Tibial artery (tissue), 4 donors: ENCODE results near the gene HNMT.

ENCODE experiments used
- DNase-seq, 2 donors: peaks; one replicate each; pipeline ENCODE4 v3.0.0-alpha.2; 2019
- H3K27ac ChIP-seq, 2 donors: fragments of 200-600 bp; sonication (generic) in 1 of 2; 1 replicate in 1 of 2; 2 replicates in 1 of 2; pipeline ENCODE4 v1.5.1; 2018 to 2019; ENCODE audit warnings: mild to moderate bottlenecking in 1 of 2
- H3K27me3 ChIP-seq, 2 donors: fragments of 200-600 bp; sonication (generic) in 1 of 2; one replicate each; pipeline versions ENCODE4 v1.5.1 to v1.6.0; 2016 to 2019
- H3K36me3 ChIP-seq, 3 donors: fragments of 200-600 bp; sonication (generic) in 2 of 3; one replicate each; pipeline ENCODE4 v1.5.1; 2016 to 2019; ENCODE audit warnings: mild to moderate bottlenecking in 2 of 3
- H3K4me1 ChIP-seq, 4 donors: fragments of 200-600 bp; sonication (generic) in 2 of 4; 1 replicate in 3 of 4; 2 replicates in 1 of 4; pipeline ENCODE4 v1.5.1; 2016 to 2019
- H3K4me3 ChIP-seq, 2 donors: fragments of 200-600 bp; sonication (generic) in 1 of 2; 1 replicate in 1 of 2; 2 replicates in 1 of 2; pipeline ENCODE4 v1.5.1; 2018 to 2019; ENCODE audit warnings: mild to moderate bottlenecking in 2 of 2
- H3K9me3 ChIP-seq, 3 donors: fragments of 200-600 bp; sonication (generic) in 1 of 3; one replicate each; pipeline ENCODE4 v1.5.1; 2016 to 2019
- CTCF ChIP-seq, 2 experiments: fragments of 200-600 bp in 1 of 2; fragments of 450-650 bp in 1 of 2; IDR thresholded peaks; one replicate each; pipeline ENCODE4 v1.5.1; 2017 to 2019; ENCODE audit warnings: antibody characterized with exemption in 2 of 2, mild to moderate bottlenecking in 1 of 2, moderate library complexity in 1 of 2
- intact Hi-C: fragments of 100-400 bp; cut with DNase I; formaldehyde crosslinking; loops from one replicate; pipeline ENCODE4 v1.15.0; 2023; ENCODE audit warnings: low total_unique reads

The HNMT gene

GRCh38 chr2:137942833-137943677 lies 21.2 kb upstream of the HNMT start:
- no peak overlapping the region for H3K4me3 ChIP-seq
- H3K36me3 ChIP-seq = no peaks in the 10 kb centered on the region
- no peak for DNase-seq
- no peaks in the 10 kb centered on the region for H3K9me3 ChIP-seq
- no peaks in the 10 kb centered on the region for H3K27me3 ChIP-seq
- peaks cover 0 to 15% (median 6%) of the 10 kb centered on the region in 4 donors for H3K4me1 ChIP-seq
- intact Hi-C loops = no loop called here
- TF ChIP-seq CTCF (IDR thresholded peaks at IDR 0.05) = no peak
- H3K27ac ChIP-seq = no peak overlapping the region

GRCh38 chr2:137943678-137944347 lies 20.5 kb upstream of the HNMT start:
- H3K4me1 ChIP-seq = peaks cover 0 to 15% (median 6%) of the 10 kb centered on the region in 4 donors
- no peak overlapping the region for H3K4me3 ChIP-seq
- H3K27me3 ChIP-seq = no peaks in the 10 kb centered on the region
- no peak for DNase-seq
- no peak overlapping the region for H3K27ac ChIP-seq
- H3K36me3 ChIP-seq = no peaks in the 10 kb centered on the region
- TF ChIP-seq CTCF (IDR thresholded peaks at IDR 0.05) = no peak
- intact Hi-C loops = no loop called here
- H3K9me3 ChIP-seq = no peaks in the 10 kb centered on the region

DNA sequence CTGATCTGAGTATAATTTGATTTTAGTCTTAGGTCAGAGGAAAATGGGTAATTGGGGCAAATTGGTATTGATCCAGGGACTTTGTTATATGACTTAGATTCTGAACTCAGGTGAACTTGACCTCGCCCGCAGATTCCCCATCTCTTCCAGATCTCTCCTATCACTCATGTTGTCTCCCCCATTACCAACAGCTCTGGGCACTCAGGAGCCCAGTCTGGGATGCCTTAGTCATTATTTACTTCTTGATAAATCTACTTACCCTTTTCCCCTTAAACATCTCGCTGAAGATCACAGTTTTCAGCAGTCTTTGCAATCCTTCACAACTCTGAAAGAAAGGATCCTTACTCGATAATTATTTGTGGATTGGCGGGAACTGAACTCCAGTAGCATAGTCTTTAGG lies 19.6 kb upstream of the HNMT start:
- peaks cover 0 to 15% (median 6%) of the 10 kb centered on the region in 4 donors for H3K4me1 ChIP-seq
- no peaks in the 10 kb centered on the region for H3K9me3 ChIP-seq
- no peak for DNase-seq
- TF ChIP-seq CTCF (IDR thresholded peaks at IDR 0.05) = no peak
- no peak overlapping the region for H3K4me3 ChIP-seq
- H3K27ac ChIP-seq = no peak overlapping the region
- no peaks in the 10 kb centered on the region for H3K27me3 ChIP-seq
- intact Hi-C loops = loop anchor here (5.0 kb wide), 1 partner anchor 428 kb away; no protein-coding TSS in a partner anchor
- no peaks in the 10 kb centered on the region for H3K36me3 ChIP-seq

GRCh38 chr2:137945229-137945628 lies 19.0 kb upstream of the HNMT start:
- no peaks in the 10 kb centered on the region for H3K36me3 ChIP-seq
- no peak for DNase-seq
- TF ChIP-seq CTCF (IDR thresholded peaks at IDR 0.05) = no peak
- H3K4me1 ChIP-seq = peaks cover 0 to 15% (median 8%) of the 10 kb centered on the region in 4 donors
- intact Hi-C loops = loop anchor here (5.0 kb wide), 1 partner anchor 427 kb away; no protein-coding TSS in a partner anchor
- no peak overlapping the region for H3K4me3 ChIP-seq
- H3K9me3 ChIP-seq = no peaks in the 10 kb centered on the region
- no peaks in the 10 kb centered on the region for H3K27me3 ChIP-seq
- no peak overlapping the region for H3K27ac ChIP-seq

- H3K4me3 ChIP-seq = no peak overlapping the region
- no peaks in the 10 kb centered on the region for H3K36me3 ChIP-seq
- no peaks in the 10 kb centered on the region for H3K27me3 ChIP-seq
- peaks cover 0 to 15% (median 8%) of the 10 kb centered on the region in 4 donors for H3K4me1 ChIP-seq
- no peak for DNase-seq
- H3K27ac ChIP-seq = no peak overlapping the region
- no peaks in the 10 kb centered on the region for H3K9me3 ChIP-seq
- no peak for TF ChIP-seq CTCF (IDR thresholded peaks at IDR 0.05)
- intact Hi-C loops = loop anchor here (5.0 kb wide), 1 partner anchor 426 kb away; no protein-coding TSS in a partner anchor
Observed at GRCh38 chr2:137946227-137946626, 18.0 kb upstream of the HNMT start.
